NOMO-1 treated with DMSO at 0.1 percent for 48 hours (cell line): ENCODE results near the gene RNU7-1.

Experiments
- DNase-seq: peaks from one replicate; lab custom pipeline; 2025; ENCODE audit not compliant: unreplicated experiment; lab: John Stamatoyannopoulos, UW

RNU7-1 gene

DNA sequence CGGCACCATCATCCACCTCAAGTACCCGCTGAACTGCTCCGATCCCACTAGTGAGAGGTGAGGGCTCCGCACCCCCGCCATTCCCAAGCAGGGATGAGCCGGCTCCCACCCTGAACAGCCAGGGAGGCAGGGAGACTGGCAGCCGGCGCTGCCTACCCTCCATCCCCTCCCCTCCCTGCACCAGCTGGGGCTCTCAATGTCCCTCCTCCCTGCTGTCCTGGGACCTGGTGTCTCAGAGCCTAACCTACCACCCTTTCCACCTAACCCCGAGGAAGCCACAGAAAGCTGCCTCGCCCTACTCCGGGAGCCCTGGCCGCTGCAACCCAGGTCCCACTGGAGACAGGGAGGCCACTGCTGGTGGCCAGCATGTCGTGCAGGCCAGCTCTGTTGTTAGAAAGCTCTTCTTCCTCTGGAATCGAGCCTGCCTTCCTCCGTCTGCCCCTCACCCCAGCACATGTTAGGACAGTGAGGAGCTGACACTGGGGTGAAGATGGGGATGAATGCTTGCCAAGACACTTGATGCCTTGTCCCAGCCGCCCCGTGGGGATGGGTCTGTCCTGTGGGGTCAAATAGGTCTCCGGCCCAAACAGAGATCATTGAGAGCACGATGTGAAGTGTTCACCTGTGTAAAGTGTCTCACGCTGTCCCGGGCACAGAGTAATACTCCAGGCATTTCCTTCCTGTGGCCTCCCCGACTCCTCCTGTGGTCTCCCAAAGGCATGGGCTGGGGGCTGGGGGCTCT, 8.7 kb downstream of the RNU7-1 start:
- DNase-seq = no peak

DNA sequence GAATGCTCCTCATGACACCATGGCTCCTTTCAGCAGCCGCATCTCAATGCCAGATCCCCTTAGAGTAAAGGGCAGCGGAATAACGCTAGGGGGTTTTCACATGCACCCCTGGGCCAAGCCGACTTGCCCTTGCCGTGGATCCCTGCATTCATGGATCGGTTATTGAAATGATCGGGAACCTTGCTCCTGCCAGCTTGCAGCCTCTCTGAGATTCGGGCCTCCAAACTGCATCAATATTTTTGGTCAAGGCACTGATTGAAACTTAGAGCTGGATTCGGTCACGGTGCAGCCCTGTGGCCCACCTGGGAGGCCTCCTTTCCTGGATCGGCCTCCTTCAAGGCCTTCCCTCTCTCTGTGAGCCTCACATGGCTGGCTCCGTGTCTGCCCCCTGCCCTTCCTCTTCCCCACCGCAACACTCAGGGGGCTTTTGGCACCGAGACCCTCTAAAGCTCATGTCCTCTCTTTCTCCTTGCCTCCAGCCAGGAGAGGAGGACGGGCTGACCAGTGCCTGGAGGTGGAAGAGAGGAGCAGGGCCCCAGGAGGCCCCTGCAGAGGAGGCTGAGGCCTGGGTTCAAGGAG, 9.3 kb downstream of the RNU7-1 start:
- no peak for DNase-seq

DNA sequence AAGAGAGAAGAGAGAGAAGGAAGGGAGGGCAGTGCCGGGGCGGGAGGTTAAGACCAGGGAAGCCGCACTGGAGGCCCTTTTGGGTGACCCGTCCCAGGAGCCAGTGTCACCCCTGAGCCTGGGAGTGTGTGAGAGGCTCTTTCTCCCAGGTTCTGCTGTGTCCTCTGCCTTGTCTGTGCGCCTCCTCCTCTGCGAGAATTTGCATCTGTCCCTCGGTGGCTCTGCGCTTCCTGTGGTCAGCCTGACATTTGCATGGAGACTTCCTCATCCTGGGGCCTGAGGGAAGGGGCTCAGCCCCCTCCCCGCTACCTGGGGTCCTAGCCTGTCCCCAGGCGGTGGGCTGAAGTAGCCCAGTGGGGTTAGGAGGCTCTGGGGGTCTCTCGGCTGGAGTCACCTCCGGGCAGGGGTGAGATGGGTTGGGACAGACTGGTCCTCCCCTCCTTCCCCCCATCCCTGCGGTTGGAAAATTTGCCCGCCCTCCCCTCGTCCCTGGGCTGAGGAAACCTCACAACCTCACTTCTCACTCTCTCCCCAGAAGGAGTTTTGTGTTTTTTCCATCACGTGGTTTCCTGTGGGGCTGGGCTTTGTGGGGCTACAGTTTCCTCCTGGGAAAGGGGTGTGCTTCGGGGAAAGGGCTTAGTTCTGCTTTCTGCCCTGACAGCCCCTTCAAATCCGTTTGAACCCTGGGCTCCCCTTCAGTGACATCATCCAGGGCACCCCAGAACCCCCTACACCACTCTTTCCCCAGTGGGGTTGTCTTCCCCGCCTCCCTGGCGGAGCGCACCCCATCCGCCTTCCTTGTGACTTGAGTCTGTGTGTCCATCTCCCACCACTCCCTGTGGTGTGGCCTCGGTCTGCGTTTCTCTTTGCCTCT, 10.1 kb downstream of the RNU7-1 start:
- DNase-seq = peak; percentile 97

DNA sequence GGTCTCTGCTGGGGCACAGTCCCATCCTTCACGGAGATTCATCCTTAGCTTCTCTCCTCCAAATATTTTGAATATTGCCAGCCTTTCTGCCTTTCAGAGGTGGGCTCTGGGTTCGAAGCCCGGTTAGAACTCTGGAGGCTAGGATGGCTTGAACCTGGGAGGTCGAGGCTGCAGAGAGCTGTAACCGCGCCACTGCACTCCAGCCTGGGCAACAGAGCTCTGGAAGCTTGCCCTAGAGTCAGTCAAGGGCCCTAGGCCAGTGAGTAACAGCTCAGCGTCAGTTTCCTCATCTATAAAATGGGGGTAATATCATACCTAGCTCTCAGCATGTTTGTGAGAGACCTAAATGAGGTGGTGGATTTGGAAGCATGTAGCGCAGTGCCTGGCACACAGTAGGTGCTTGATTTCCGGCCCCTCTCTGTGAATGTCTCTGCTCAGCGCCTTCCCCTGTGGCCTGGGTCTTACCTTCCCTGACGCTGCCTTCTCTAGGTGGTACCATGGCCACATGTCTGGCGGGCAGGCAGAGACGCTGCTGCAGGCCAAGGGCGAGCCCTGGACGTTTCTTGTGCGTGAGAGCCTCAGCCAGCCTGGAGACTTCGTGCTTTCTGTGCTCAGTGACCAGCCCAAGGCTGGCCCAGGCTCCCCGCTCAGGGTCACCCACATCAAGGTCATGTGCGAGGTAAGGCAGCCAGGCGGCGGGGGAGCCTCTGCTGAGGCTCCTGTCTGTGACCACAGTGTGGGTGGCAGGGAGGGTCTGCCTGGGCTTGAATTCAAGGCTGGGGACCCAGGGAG, 10.9 kb downstream of the RNU7-1 start:
- DNase-seq = no peak

DNA sequence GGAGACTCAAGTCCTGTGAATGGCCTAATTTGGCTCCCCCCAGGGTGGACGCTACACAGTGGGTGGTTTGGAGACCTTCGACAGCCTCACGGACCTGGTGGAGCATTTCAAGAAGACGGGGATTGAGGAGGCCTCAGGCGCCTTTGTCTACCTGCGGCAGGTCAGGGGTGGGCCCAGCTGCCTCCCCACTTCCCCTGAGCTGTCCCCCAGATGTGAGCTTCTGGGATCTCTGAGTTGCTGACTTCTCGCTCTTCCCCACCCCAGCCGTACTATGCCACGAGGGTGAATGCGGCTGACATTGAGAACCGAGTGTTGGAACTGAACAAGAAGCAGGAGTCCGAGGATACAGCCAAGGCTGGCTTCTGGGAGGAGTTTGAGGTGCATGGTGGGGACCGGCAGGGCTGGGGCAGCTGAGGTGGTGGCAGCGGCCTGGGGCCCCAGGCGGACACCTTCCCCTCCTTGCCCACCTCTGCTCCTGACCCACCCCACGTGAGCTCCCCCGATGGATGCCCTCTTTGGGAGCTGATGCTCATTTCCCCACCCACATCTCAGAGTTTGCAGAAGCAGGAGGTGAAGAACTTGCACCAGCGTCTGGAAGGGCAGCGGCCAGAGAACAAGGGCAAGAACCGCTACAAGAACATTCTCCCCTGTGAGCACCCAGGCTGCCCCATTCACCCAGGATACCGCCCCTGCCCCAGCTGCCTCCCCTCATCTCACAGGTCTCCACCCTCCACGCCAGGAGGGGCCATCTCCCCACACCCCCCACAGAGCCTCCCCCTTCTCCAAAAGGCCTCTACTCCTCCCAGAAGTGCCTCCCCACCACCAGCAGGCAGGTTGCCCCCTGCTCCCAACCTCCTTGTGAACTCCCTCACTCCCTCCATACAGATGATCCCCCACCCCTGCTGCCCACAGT, 11.7 kb downstream of the RNU7-1 start:
- DNase-seq = no peak

DNA sequence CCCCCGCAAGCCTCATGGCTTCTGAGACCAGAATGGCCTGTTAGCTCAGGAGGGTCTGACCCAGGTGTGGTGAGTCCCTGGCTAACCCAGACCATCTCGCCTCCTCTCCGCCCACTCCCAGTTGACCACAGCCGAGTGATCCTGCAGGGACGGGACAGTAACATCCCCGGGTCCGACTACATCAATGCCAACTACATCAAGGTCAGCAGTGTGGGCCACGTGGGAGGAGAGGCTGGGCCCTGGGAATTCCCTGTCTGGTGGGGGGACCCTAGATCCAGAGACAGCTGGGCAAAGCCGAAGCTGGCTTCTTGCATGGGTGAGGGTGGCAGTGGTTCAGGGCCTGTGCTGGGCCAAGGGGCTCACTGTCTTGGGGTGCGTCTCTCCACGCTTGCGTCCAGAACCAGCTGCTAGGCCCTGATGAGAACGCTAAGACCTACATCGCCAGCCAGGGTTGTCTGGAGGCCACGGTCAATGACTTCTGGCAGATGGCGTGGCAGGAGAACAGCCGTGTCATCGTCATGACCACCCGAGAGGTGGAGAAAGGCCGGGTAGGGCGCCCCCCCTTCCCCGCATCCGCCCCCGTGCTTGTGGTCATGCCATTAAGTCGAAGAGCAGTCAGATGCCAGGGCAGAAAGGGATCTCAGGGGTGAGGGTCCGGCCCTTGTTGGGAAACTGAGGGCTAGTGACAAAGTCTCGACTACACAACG, 12.6 kb downstream of the RNU7-1 start:
- no peak for DNase-seq

DNA sequence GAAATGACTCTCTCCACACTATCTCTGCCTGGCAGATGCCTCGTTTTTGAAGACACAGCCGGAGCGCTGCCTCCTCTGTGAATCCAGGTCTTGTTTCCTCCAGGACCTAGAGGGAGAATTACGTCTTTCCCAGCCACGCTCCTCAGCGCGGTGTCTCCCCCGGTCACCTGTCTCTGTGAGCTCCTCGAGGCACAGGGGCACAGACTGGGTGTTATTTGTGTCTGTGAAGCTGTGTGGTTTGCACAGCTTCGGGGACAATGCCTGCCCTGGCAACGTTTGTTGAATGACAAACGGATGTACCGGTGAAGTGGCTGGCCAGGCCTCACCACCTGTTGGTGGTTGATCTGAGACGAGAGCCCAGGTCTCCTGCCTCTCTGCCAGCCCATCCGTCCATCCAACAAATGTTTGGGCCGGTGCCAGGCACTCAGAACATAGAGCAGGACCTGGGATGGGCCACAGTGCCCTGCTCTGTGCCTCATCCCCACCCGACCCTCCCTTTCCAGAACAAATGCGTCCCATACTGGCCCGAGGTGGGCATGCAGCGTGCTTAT, 13.6 kb downstream of the RNU7-1 start:
- no peak for DNase-seq

DNA sequence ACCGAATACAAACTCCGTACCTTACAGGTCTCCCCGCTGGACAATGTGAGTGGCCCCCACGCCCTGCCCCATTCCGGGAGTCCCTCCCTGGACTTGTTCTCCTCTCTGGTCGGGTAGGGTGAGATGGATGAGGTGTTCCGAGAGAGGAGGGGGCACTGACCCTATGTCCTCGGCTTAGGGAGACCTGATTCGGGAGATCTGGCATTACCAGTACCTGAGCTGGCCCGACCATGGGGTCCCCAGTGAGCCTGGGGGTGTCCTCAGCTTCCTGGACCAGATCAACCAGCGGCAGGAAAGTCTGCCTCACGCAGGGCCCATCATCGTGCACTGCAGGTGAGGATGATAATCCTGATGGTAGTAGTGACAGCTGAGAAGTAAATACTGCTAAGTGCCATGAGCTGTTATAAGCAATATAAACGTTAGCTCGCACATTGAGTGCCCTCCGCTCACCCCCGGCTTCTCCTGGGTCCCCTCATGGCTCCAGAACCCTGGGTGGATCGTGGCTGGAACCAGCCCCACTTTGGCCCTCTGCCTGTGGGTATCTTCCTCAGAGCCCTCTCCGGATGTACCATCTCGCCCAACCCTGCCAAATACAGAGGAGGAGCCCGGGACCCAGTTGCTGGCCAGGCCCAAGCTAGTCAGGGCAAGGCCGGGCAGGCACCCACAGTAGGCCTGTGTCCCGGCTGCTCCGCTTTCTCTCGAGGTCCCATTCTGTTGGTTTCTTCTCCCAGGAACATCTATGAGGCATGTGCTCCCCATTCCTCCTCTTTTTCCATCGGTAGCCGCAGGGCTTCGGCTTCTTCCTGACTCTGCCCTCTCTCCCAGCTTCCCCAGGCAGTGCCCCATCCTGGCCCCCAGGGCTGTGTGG, 14.4 kb downstream of the RNU7-1 start:
- DNase-seq = no peak

DNA sequence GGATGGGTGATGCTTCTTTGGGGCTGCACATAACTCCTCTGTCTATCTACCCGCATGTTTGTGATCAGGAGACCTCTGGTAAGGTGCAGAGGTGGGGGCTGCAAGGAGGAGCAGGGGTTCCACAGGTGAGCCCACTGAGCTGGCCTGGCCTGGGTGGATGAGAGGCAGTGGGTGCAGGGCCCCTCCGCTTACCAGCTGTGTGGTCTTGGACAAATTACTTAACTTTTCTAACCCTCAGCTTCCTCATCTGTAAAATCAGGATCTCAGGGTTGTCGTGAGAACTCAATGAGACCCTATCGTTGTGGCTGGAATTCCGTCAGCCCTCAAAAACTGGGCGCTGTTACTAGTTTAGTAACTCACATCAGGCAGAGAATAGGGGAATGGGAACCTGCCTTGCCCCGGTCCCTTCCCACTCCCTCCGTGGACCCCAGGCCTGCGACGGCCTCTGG, 15.0 kb downstream of the RNU7-1 start:
- DNase-seq = peak; percentile 54

DNA sequence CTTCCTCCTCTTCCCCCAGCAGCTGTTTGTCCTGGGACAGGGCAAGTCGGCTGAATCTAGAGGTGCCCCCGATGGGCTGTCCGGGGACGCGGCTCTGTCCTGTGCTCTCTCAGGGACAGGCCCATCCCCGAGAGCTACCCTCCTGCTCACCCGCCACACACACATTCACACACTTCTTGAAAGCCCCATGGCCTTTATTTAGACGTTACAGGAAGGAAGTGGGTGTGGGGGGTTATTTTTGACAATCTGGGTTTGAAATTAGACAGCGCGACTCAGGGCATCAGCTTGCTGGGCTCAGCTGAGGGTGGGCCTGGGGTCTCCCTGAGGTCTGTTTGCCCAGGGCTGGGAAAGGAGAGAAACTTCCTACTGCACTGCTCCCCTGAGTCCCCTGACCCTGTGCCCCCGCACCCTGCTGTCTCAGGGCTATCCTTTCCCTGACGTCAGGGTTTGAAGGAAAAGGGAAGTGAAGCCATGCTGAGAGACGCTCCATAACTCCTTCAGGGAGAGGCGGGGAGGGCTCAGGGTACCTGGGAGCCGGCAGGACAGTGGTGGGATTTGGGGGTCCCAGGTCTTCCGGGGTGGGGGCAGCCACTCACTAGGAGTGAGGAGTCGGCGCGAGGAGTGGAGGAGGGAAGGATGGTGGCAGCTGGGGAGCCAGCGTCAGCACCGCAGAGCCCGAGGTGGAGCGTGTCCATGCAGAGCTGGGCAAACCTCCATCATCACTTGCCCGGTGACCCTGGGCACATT, 15.6 kb downstream of the RNU7-1 start:
- DNase-seq = peak; percentile 94

DNA sequence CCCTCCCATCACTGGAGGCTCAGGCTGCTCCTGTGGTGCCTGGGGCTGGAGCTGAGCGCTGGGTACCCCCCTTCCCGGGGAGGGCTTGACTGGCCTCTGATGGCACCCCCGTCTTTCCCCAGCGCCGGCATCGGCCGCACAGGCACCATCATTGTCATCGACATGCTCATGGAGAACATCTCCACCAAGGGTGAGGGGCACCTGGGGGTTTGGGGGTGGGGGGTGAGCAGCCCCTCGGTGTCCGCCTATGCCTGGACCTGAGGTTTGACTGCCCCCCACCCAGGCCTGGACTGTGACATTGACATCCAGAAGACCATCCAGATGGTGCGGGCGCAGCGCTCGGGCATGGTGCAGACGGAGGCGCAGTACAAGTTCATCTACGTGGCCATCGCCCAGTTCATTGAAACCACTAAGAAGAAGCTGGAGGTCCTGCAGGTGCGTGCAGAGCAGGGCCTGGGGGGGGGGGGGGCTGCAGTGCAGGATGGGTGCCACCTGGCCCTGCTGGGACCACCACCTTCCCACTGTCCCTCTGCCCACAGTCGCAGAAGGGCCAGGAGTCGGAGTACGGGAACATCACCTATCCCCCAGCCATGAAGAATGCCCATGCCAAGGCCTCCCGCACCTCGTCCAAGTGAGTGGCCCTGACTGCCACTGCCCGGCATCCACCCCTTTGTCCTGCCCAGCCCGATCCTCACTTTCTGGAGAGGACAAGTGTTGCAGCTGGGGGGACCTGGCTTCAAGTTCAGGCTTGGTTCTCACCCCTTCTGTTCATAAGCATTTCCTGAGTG, 16.4 kb downstream of the RNU7-1 start:
- DNase-seq = no peak

DNA sequence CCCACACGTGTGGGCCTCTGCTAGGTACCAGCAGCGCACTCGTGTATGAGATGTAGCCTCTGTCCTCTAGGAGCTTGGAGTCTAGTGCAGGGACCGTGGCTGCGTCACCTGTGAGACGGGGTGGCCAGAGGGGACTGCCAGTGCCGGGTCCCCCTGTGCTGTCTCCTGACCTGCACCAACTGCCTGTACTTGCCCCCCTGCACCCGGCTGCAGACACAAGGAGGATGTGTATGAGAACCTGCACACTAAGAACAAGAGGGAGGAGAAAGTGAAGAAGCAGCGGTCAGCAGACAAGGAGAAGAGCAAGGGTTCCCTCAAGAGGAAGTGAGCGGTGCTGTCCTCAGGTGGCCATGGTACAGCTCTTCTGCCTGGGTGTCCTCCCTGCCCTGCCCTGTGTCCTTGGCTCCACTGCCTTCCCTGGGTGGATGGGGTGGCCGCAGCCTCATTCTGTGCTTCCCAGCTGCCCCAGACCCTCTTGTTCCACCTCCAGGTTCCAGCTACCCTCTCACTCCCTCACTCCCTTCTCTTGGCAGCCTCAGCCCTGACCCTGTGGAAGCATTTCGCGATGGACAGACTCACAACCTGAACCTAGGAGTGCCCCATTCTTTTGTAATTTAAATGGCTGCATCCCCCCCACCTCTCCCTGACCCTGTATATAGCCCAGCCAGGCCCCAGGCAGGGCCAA, 17.1 kb downstream of the RNU7-1 start:
- DNase-seq = peak; percentile 76

DNA sequence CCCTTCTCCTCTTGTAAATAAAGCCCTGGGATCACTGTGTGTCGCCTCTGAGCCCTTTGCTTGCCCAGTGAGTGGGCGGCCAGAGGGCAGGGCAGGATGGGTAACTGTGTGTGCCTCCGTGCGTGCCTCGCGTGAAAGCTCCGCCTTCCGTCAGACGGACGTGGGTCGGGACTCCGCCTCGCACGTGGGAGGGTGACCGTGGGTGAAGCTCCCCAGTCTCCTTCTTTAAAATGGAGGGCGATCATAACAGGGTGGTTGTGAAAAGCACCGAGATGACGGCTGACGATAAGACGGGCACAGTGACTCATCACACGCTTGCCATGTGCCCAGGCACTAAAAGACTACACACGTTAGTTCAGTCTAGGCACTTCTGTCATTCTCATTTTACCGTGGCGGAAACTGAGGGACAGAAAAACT, 17.7 kb downstream of the RNU7-1 start:
- DNase-seq = peak; percentile 47

DNA sequence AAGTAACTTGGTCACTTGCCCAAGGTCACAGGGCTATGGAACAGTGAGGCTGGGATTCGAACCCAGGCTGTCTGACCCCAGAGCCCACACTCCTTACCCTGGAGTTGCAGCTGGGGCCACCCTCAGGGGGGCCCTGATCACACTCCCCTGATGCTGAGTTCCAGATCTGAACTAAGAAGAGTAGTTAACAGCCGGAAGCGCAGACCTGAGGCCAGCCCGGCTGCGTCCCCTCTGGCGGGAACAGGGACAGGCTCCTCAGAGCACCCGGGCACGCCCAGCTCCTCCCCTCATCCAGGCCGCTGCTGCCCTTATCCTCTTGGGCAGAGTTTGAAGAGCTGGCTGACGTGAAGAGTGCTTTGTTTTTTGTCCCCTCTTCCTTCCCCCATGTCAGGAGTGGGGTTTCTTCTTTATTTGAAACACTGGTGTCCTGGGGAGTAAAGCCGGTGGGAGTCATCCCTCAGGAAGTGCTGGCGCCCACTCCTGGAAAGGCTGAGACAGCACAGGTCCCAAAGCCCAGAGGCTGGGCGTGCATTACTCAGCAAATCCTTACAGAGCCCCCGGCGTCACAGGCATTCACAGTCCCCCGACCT, 18.2 kb downstream of the RNU7-1 start:
- DNase-seq = peak; percentile 79

DNA sequence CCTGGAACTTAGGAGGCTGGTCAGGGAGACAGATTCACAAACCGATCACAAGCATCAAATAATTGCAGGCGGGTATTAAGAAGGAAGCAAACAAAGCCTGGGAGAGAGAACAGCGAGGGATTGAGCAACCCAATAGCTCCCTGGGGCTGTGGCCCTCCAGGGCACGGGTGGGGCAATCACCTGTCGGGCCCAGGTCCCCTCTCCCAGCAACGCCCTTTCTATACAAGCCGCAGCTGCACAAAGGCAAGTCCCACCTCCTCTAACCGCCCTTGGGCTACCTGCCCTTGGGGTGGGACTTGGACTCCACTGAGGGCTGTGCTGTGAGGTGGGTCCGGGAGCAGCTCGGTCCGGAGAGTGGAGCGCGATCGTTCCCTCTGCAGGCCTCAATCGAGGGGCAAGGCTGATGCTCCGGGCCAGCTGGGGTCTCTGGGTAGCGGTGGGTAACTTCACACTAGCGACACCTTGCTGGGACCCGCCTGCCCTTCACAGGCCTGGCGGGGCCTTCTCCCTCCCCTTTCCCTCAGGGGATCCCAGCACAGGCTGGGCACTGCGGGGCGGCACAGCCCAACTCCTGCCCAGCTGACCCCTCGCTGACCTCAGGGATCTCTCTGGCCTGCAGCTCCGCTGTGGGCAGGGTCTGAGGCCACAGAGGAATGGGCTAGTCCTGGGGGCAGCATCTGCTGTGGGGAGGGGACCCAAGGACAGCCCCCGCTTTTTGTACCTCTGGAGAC, 18.8 kb downstream of the RNU7-1 start:
- peak; percentile 51 for DNase-seq
